Measurements from ENCODE around the gene FGF11.

FGF11 gene

DNA sequence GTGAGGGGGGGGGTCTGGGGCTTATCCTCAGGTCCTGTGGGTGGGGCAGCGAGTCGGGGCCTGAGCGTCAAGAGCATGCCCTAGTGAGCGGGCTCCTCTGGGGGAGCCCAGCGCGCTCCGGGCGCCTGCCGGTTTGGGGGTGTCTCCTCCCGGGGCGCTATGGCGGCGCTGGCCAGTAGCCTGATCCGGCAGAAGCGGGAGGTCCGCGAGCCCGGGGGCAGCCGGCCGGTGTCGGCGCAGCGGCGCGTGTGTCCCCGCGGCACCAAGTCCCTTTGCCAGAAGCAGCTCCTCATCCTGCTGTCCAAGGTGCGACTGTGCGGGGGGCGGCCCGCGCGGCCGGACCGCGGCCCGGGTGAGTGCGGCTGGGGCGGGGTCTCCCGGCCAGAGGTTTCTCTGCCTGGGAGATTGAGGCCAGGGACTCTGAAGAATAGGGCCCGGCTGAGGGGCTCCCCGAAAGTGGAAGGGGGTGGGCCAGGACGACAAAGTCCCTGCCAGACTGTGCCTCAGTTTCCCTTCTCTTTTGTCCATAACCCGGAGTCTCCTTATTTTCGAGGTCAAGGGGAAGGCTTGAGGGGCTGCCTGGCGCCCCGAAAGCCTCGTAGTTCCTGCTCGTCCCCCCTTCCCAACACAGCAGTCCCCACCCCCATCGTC, at the start of gene FGF11:
Gene FGF11 (plus strand): TSS at position 51 of the 651 bp plus-strand sequence. CDS start 109 bp downstream, at position 160.
- no peak for DNase-seq (ENCODE audit: low read depth in 3 of 3)

DNA sequence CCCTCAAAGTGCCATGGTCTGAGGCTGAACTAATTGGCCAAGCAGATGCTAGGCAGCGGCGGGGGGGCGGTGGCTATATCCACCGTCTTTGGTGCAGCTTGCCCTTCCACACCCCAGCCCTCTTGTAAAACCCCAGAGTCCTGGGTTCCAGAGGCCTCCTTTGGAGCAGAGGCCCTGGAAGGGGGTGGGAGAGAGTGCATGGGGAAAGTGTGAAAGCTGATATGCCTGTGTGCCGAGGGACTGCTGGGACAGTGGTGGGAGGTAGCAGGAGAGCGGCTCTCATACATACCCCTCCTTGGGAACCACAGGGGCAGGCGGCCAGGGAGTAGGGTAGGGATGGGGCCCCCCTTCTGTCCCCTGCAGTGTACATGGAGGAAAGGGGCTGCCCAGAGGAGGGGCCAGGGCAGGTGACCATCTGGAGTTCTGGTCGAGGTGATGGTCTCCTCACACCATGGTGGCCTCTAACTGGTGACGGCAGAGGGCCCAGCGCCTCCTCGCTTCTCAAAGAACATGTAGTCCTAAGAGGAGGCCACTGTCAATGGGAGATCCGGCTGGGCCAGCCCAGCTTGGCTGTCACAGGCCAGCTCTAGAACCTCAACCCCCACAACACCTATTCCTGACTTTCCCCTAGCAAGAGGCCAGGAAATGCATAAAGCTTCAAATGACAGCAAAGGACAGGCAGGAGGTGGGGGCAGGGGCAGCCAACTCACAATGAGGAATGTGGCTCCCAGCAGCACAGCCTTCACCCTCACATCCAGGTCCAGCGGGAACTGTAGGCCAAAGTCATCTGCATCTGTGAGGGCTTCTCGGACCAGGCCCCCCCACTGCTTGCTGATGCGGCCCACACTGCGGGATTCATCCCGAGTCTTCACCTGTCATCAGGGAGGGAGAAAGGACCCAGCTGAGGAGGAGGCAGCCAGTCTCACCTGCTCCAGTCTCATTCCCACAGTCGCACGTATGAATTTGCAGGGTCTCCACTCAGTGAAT, 49.1 kb upstream of the FGF11 start:
- DNase-seq (ENCODE audit: low read depth in 3 of 3), result no peak

GRCh38 chr17:7391307-7391706, 48.0 kb upstream of the FGF11 start:
- no peak for DNase-seq (ENCODE audit: low read depth in 3 of 3)

- no peak for DNase-seq (ENCODE audit: low read depth in 3 of 3)
Measured at GRCh38 chr17:7392696-7393612, 46.4 kb upstream of the FGF11 start.

GRCh38 chr17:7393613-7394451, 45.5 kb upstream of the FGF11 start:
- DNase-seq (ENCODE audit: low read depth in 3 of 3), result peak; percentile 24 to 63 (median 26)

DNA sequence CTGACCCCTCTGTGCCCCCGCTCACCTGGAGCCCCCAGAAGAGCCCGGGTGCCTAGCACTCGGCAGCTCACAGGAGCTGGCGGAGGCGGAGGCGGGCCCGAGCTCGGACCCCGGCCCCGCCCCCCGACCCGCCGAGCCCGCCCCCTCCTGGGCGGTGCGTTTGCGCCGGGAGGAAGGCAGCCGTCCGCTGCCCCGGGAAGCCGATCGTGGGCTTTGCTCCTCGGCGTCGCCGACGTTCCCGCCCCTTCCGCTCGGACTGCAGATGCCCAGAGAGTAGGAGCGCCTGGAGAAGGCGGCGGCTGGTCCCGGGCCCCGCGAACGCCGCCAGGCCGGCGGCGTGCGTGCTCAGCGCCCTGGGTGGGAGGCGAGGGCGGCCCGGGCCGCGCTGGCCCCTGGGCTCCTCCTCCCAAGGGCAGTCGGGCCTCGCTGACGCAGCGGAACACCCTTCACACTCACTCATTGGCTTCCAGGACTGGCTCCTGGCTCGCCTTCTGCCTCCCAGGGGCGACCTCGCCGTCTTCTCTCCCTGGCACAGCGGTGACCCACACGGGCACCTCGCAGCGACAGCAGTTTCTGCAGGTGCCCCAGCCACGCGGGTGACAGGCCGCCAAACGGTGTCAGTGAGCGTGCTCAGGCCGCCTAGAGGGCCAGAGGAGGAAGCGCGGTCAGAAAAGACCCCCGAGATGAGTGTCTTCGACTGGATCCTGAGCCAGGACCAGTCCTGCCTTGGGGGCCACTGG, 44.7 kb upstream of the FGF11 start, which contains the start of gene PLSCR3:
Gene PLSCR3 (minus strand): TSS at position 74 of the 740 bp plus-strand sequence. CDS start 415 bp downstream, outside the sequence.
- DNase-seq (ENCODE audit: low read depth in 3 of 3), result peak; percentile 61 to 87 (median 75)

DNA sequence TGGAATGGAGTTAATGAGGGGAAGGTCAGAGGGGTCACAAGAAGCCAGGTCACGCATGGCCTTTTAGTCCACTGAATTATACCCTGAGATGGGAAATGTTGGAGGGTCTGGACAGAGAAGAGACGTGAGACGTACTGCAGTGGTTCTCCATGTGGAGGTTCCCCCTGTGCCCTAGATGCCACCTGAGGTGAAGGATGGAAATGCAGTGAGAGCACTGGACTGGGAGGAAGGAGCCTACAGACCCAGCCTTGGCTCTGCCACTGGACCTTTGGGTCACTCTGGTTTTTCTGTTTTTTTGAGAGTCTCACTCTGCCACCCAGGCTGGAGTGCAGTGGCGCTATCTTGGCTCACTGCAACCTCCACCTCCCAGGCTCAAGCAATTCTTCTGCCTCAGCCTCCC, 43.2 kb upstream of the FGF11 start:
- no peak for DNase-seq (ENCODE audit: low read depth in 3 of 3)

GRCh38 chr17:7398612-7399011, 40.7 kb upstream of the FGF11 start:
- no peak for DNase-seq (ENCODE audit: low read depth in 3 of 3)

GRCh38 chr17:7403043-7403726, 36.1 kb upstream of the FGF11 start:
- DNase-seq (ENCODE audit: low read depth in 3 of 3), result no peak

GRCh38 chr17:7403727-7403976, 35.7 kb upstream of the FGF11 start:
- no peak for DNase-seq (ENCODE audit: low read depth in 3 of 3)

GRCh38 chr17:7403977-7404736, 35.2 kb upstream of the FGF11 start, which contains the start of gene TMEM256:
TMEM256 (minus strand) TSS chr17:7404097; CDS start chr17:7404084, 13 bp downstream.
- DNase-seq (ENCODE audit: low read depth in 3 of 3), result peak; percentile 87 to 97 (median 94)

DNA sequence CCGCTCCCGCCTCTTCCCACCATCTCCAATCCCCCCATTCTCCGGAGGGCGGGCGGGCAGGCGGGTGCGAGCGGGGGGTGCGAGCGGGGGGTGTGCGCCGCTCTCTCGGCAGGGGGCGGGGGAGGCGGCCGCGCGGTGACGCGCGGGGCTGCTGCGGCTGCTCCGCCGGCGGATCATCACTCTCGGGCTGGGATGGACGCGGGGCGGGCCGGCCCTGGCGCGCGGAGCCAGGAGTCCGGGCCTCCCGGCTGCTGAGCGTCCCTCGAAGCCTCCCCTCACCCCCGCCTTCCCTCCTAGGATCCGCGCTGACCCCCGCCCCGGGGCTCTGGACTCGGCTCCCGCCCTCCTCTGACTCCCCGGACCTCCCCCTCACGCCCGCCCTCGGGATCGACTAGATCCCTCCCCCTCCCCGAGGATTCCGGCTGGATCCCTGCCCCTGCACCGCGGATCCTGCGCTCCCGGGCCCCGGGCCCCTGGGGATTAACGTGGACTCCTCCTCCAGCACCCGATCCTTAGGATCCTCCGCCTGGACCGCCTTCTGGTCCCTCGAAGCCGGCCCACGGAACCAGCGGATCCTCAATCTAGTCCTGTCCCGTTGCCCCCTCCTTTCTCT, 34.5 kb upstream of the FGF11 start:
- DNase-seq (ENCODE audit: low read depth in 3 of 3), result peak in 1 of 3 experiments; percentile 63

- no peak for DNase-seq (ENCODE audit: low read depth in 3 of 3)
Measured at GRCh38 chr17:7405350-7406234, 33.7 kb upstream of the FGF11 start.

DNA sequence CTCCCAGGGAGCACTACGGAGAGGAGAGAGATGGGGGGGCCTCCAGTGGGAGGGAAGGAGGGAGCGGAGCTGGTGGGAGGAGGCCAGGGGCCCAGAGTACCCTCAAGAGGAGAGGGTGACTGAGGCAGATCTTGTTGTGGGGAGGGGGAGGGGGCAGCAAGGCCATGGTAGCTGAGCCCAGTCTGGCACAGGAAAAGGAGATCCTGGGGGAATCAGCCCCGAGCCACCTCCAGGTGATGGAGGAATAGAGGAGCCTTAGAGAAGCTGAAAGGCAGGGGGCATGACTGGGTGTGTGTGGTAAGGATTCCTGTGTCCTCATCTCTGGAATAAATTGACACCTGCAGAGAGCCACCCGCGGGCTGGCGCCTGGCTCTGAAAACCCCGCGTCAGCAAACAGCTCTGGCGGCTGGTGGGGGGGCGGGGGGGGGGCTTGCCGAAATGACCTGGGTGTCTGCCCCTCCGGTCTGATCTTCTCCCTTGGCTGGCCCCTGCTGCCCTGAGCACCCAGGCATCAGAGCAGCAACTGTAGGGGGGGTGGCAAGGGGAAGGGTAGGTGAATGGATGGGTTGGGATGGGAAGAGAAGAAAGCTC, 33.0 kb upstream of the FGF11 start:
- no peak for DNase-seq (ENCODE audit: low read depth in 3 of 3)

DNA sequence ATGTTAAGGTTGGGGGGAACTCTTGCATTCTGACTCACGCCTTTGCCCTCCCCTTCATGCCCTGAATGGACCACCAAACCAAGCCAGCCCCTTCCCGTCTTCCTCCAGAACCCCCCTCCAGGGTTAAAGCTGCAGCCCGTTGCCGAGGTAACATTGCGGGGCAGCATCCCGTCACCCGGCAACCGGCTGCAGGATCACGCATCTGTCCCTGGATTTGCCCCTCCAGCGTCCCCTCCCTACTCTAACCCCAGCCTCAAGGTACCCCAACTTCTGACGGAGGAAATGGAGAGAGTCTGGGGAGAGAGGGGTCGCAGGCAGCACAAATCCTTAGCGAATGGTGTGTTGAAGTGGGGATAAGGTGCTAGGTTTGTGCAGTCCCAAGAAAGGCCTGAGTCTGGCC, 32.2 kb upstream of the FGF11 start:
- no peak for DNase-seq (ENCODE audit: low read depth in 3 of 3)

DNA sequence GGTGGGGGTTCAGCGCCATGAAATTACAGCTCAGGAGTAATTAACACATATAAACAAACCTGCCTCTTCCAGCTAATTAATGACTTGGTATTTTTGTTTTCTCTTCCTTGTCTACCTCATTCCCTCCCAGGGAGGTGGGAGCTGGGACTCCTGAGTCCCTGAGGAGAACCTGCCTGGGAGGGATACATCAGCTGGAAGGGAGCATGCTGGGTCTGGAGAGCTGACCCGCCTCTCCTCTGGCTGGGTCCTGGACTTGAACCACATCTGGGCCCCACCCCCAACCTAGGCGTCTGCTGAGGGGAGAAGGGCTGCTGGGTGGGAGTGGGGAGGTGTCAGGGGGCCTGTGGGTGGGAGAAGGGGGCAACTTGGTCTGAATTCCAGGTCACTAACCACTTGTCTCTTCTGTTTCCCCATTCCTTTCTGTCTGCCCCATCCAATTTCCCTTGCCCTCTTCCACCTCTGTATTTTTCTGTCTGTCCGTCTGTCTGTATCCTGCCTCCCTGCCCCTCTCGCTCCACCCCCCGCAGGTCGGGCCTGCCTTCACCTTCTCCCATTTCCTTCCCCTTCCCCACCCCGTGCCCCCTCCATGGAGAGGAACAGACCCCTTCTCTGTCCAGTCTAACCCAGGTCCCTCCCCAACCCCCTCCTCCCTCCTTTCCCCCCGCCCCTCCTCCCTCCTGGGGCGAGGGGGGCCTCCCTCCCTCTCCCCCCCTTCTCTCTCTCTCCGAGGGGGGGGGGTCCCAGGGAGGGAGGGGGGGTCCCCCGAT, 31.6 kb upstream of the FGF11 start, which contains the start of gene NLGN2:
Gene NLGN2 (plus strand): TSS at position 361 of the 767 bp plus-strand sequence. CDS start 411 bp downstream, outside the sequence.
- no peak for DNase-seq (ENCODE audit: low read depth in 3 of 3)
